ENCODE results near the gene ATP11B. TPM values are rescaled to one million over a fixed set of nuclear protein-coding genes. Genes with fewer than 3 reads are reported as not detected.

ATP11B gene
- 32.3 TPM for total RNA-seq
- long read RNA-seq, full-length matches to known transcripts: 4 of 11 reads
- long read RNA-seq, partial matches to known transcripts: 3 of 11 reads
- long read RNA-seq, other reads (novel, unspliced or antisense): 4 of 11 reads

DNA sequence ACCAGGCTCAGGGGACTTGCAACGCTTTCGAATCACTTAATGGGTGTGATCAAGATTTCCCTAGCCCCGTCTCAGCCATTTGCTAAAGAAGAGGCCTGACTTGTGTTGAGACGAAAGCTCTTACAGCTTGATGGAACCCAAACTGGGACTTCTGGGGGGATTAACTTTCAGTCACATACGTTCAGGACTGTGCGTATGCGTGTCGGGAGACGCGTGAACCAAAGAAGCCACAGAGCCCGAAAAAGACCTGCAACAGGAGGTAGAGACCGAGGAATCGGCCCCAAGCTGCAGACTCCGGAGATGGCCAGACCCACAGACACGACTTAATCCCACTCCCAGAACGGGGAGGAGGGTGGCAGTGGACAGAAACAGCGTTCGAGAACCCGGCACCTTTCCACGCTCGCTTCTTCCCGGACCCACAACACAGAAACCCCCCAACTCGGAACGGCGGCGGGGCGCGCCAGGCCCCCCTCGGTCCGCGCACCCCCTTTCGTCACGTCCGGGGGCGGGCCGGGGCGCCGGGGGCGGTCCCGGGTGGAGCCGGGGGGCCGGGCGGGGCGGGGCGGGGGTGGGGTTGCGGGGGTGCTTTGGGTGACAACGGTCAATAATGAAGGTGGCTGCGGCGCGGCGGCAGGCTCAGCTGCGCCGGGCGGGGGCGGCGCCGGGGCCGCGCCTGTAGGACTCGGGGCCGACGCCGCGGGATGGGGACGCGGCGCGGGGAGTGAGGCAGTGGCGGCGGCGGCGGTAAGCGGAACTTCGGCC is at the start of gene ATP11B:
Gene ATP11B, plus strand, starts transcription at position 604 of the 762 bp plus-strand sequence. CDS start 256 bp downstream, outside the sequence.
- intact Hi-C loops (cut with micrococcal nuclease): no loop called here
- peak; percentile 93 for ATAC-seq
- peak; percentile 89 for DNase-seq

GRCh38 chr3:182746959-182747358 is 46.3 kb upstream of the ATP11B start:
- ATAC-seq: no peak
- intact Hi-C loops (cut with micrococcal nuclease): no loop called here
- no peak for DNase-seq

- intact Hi-C loops (cut with micrococcal nuclease): no loop called here
- DNase-seq (no peak), ATAC-seq (no peak)
These were observed 38.0 kb upstream of the ATP11B start for GRCh38 chr3:182755308-182755707.

DNA sequence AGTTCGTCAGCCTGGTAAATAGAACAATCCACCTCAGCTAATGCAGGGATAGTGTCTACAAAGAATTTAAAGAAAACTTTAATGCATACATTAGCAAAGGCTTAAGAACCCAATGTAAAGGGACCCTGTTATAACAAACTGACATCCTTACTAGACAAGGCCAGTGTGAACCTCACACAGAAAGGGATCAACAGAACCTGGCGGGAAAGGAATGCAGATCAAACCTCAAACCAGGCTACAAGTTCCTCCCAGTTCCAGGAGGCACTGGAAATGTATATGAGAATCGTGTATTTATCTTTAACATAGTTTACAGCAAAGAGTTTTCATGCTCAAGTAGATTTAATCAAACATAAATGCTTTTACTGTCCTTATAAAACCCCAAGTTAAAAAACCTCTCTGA is 37.6 kb upstream of the ATP11B start:
- no peak for DNase-seq
- intact Hi-C loops (cut with micrococcal nuclease): no loop called here
- ATAC-seq: no peak

GRCh38 chr3:182760576-182761164 is 32.6 kb upstream of the ATP11B start:
- no peak for DNase-seq
- ATAC-seq: no peak
- intact Hi-C loops (cut with micrococcal nuclease): no loop called here

DNA sequence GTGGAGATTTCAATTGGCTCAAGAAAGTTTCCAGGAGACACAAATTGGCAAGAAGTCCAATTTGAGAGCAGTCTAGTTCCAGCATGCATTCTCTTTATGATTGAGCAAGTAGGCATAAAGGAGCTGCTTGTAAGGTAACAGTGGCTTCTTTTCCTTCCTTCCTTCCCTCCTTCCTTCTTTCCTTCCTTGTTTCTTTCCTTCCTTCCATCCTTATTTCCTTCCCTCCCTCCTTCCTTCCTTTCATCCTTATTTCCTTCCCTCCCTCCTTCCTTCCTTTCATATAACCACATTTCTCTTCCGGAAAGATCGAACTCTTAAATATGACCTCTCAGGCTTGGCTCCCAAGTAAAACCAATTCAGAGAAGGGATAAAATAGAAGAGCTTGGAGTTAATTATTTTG is 29.4 kb upstream of the ATP11B start:
- intact Hi-C loops (cut with micrococcal nuclease): no loop called here
- DNase-seq (no peak), ATAC-seq (no peak)

- DNase-seq: no peak
- no peak for ATAC-seq
- intact Hi-C loops (cut with micrococcal nuclease): no loop called here
These were observed 28.0 kb upstream of the ATP11B start for GRCh38 chr3:182765287-182765686.

DNA sequence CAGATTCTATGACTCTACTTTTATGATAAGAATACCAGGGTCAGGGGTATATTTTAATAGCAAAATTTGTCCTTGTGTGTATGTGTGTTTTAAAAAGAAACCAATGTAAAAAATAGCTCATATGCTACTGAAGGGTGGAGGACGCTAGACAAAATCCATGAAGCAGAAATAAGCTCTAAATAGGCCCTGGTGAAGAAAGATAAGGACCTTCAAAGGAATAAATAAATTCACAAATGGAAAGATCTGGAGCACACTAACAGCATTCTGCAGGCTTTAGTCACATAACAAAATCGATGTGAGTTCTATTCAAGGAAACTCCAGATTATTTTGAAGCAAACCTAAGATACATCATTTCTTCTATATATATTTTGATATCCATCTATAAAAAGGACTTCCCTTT is 27.2 kb upstream of the ATP11B start:
- intact Hi-C loops (cut with micrococcal nuclease): no loop called here
- DNase-seq (no peak), ATAC-seq (no peak)

GRCh38 chr3:182768413-182768812 is 24.9 kb upstream of the ATP11B start:
- ATAC-seq (no peak), DNase-seq (no peak)
- intact Hi-C loops (cut with micrococcal nuclease): no loop called here

- intact Hi-C loops (cut with micrococcal nuclease): no loop called here
- ATAC-seq (no peak), DNase-seq (no peak)
These were observed 23.6 kb upstream of the ATP11B start for GRCh38 chr3:182769673-182770072.

- ATAC-seq (no peak), DNase-seq (no peak)
- intact Hi-C loops (cut with micrococcal nuclease): loop anchor here (10.0 kb wide), 1 partner anchor 53 kb away; no protein-coding TSS in a partner anchor
These were observed 11.2 kb upstream of the ATP11B start for GRCh38 chr3:182782149-182782548.

- no peak for ATAC-seq
- intact Hi-C loops (cut with micrococcal nuclease): loop anchor here (10.0 kb wide), 1 partner anchor 52 kb away; no protein-coding TSS in a partner anchor
- no peak for DNase-seq
These were observed 10.2 kb upstream of the ATP11B start for GRCh38 chr3:182783106-182783505.

DNA sequence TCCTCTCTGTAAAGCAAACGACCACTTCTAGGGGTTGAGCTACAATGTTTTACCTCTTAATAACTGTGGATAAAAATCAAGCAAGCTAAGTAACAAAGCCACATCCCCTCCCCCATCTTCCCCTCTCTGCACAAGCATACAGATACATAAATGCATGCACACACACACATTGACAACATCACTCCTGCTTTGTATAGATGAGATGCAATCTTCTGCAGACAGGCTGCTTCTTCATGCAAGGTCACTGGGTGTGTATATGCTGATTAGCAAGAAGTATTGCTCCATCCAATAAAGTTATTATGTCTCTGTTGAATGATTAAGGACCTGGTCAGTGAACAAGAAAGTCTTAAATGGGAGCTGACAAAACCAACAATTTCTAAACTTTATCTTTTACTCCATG is 8.8 kb upstream of the ATP11B start:
- intact Hi-C loops (cut with micrococcal nuclease): loop anchor here (10.0 kb wide), 1 partner anchor 50 kb away; no protein-coding TSS in a partner anchor
- no peak for ATAC-seq
- DNase-seq: no peak

GRCh38 chr3:182785142-182785541 is 8.2 kb upstream of the ATP11B start:
- DNase-seq (no peak), ATAC-seq (no peak)
- intact Hi-C loops (cut with micrococcal nuclease): loop anchor here (10.0 kb wide), 1 partner anchor 50 kb away; no protein-coding TSS in a partner anchor

GRCh38 chr3:182785756-182786155 is 7.5 kb upstream of the ATP11B start:
- no peak for ATAC-seq
- intact Hi-C loops (cut with micrococcal nuclease): loop anchor here (10.0 kb wide), 1 partner anchor 49 kb away; no protein-coding TSS in a partner anchor
- DNase-seq: no peak

GRCh38 chr3:182786564-182787196 is 6.6 kb upstream of the ATP11B start:
- ATAC-seq: no peak
- no peak for DNase-seq
- intact Hi-C loops (cut with micrococcal nuclease): loop anchor here (10.0 kb wide), 1 partner anchor 48 kb away; no protein-coding TSS in a partner anchor

DNA sequence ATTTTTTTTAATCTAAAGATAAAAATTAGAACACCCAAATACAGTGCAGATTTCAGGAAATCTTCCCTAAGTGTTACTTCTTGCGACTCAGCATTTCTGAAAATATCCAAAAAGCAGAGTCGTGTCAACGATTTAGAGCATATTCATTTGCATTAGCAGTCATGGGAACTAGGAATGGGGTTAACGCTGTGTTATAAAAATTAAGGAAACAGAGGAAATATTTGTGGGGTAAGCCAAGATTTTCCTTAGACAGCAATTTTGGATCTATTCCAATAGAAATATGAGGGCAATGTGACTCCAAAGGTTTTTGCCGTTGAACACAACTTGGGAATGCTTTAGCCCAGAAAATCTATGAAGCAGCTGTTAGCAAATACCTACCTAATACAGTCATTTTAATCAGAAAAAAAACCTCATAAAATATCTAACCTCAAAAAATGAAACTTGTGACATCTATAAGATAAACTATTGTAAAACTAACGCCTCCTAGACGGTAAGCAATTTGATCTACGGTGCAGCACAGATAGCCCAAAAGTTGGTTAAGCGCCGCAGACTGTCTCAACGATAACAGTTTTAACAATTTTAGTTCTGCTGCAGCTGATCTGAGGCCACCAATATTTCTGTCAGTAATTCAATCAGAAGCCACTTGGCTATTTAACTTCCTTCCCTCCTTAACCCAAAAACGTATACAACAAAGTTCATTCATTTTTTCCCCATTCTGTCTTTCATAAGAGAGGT is 5.8 kb upstream of the ATP11B start:
- DNase-seq (no peak), ATAC-seq (no peak)
- intact Hi-C loops (cut with micrococcal nuclease): loop anchor here (10.0 kb wide), 1 partner anchor 47 kb away; no protein-coding TSS in a partner anchor

GRCh38 chr3:182789371-182789770 is 3.9 kb upstream of the ATP11B start:
- intact Hi-C loops (cut with micrococcal nuclease): loop anchor here (10.0 kb wide), 1 partner anchor 45 kb away; no protein-coding TSS in a partner anchor
- DNase-seq: no peak
- ATAC-seq: no peak

DNA sequence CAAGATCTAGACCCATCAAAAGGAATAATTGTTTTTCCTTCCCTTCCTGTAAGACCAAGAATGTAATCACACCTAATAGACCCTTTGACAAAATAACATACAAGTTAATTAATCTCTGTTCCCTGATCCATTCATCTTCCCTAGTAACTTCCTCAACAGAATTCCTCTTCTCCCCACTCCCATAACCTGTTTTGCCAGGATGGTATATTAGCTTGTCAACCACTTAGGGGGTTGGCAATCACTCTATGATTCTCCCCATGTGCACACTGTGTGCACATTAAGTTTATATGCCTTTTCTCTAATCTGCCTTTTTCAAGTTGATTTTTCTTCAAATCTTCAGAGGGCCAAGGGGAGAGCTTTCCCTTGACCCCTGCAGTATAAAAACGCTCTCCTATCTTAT is 2.7 kb upstream of the ATP11B start:
- ATAC-seq (no peak), DNase-seq (no peak)
- intact Hi-C loops (cut with micrococcal nuclease): no loop called here
